Measurements from ENCODE around the gene FRMPD4. TPM values are rescaled to one million over a fixed set of nuclear protein-coding genes. Genes with fewer than 3 reads are reported as not detected.

The FRMPD4 gene
- total and polyA plus RNA-seq, 10 of the 15 experiments (the other 5 are each of a cell fraction or from before 2014, with no cell fraction given), result not detected

GRCh38 chrX:12489341-12489740 is 351.1 kb downstream of the FRMPD4 start:
- Histone ChIP-seq H4K20me1 (ENCODE audit: control insufficient read depth, insufficient read depth) (no peaks in the 10 kb centered on the region), H3K9me3 (replicated peaks; ENCODE audit: control insufficient read depth, insufficient read depth, low read length) (no peaks in the 10 kb centered on the region), H3K4me2 (ENCODE audit: control insufficient read depth, insufficient read depth) (no peak overlapping the region), H2AFZ (ENCODE audit: control insufficient read depth, low read depth, low read length) (no peak overlapping the region), H3K4me1 (ENCODE audit: control insufficient read depth, insufficient read depth, low read length) (no peaks in the 10 kb centered on the region), H3K9ac (ENCODE audit: control insufficient read depth, insufficient read depth, low read length) (no peak overlapping the region), H3K4me3 (no peak overlapping the region), H3K36me3 (ENCODE audit: control insufficient read depth in 2 of 2, insufficient read depth in 2 of 2, low read length in 1 of 2) (no peaks in the 10 kb centered on the region), H3K79me2 (ENCODE audit: control insufficient read depth, insufficient read depth, low read length) (no peaks in the 10 kb centered on the region), H3K27me3 (replicated peaks in 1 of 2; ENCODE audit: control insufficient read depth in 2 of 2, insufficient read depth in 2 of 2, low read length in 1 of 2) (no peaks in the 10 kb centered on the region), H3K27ac (ENCODE audit: control insufficient read depth, insufficient read depth) (no peak overlapping the region)
- BruUV-seq (replicated peaks), result no TSS peak
- TF ChIP-seq BMI1 (IDR thresholded peaks at IDR 0.05; ENCODE audit: borderline replicate concordance), result no peak
- TF ChIP-seq KAT2A (conservative IDR thresholded peaks at IDR 0.05; ENCODE audit: control insufficient read depth, low read depth, low read length), result no peak
- TF ChIP-seq ZZZ3 (IDR thresholded peaks at IDR 0.05; ENCODE audit: control insufficient read depth, insufficient read length, low read depth), result no peak
- TF ChIP-seq IKZF1 (conservative IDR thresholded peaks at IDR 0.05), result no peak
- no peak for TF ChIP-seq CEBPZ (IDR thresholded peaks at IDR 0.05; ENCODE audit: low read depth, low read length)
- TF ChIP-seq ATF7 (IDR thresholded peaks at IDR 0.05; ENCODE audit: low read depth), result no peak
- TF ChIP-seq SREBF2 (IDR thresholded peaks at IDR 0.05; ENCODE audit: low read length), result no peak
- no peak for TF ChIP-seq IKZF2 (IDR thresholded peaks at IDR 0.05)
- no peak for TF ChIP-seq GABPA (IDR thresholded peaks at IDR 0.05; ENCODE audit: low read depth)
- no peak for TF ChIP-seq NFXL1 (IDR thresholded peaks at IDR 0.05; ENCODE audit: borderline replicate concordance)
- TF ChIP-seq CTCF (IDR thresholded peaks at IDR 0.05 in 2 of 3, conservative IDR thresholded peaks at IDR 0.05 in 1 of 3; ENCODE audit: control insufficient read depth in 2 of 3, extremely low read depth in 1 of 3, insufficient read depth in 1 of 3, low read depth in 3 of 3, low read length in 3 of 3), result no peak
- no peak for TF ChIP-seq MXI1 (IDR thresholded peaks at IDR 0.05; ENCODE audit: low read depth, low read length)
- no peak for TF ChIP-seq MTA2 (IDR thresholded peaks at IDR 0.05; ENCODE audit: low read depth)
- TF ChIP-seq ATF3 (IDR thresholded peaks at IDR 0.05; ENCODE audit: borderline replicate concordance, extremely low read depth, low read depth, low read length), result no peak
- TF ChIP-seq RELB (IDR thresholded peaks at IDR 0.05; ENCODE audit: low read depth), result no peak
- no peak for TF ChIP-seq HSF1 (IDR thresholded peaks at IDR 0.05; ENCODE audit: low read depth, low read length)
- WGBS (ENCODE audit: insufficient coverage, insufficient replicate concordance, low lambda C conversion rate, missing lambda C conversion rate), result 42% methylated on average over 3 of the region's 3 CpGs
- ATAC-seq (no peak), FAIRE-seq (no peak), DNase-seq (ENCODE audit: low read depth, low spot score) (no peak)
- RAD21 ChIA-PET (ENCODE audit: unreplicated experiment), result no interaction called here
- SMC1A ChIA-PET (ENCODE audit: uncharacterized antibody, unreplicated experiment), result interaction anchor here (1.5 kb wide), 1 partner anchor 25 kb away, joined by 3 read pairs; no protein-coding TSS in a partner anchor
- POLR2A ChIA-PET, result no interaction called here
- intact Hi-C loops (cut with micrococcal nuclease; ENCODE audit: unreplicated experiment) (no loop called here), in situ Hi-C loops (cut with MboI) (no loop called here)
- CTCF ChIA-PET, result no interaction called here

Measured in GM12878 (cell line).